Panc1 (cell line): ENCODE data around the gene KIAA1217.

Experiments used
- CTCF ChIP-seq: fragments of 450-650 bp; IDR thresholded peaks from 2 replicates; pipeline ENCODE4 v1.5.1; 2017; ENCODE audit warnings: mild to moderate bottlenecking
- POLR2AphosphoS5 ChIP-seq: IDR thresholded peaks from 2 replicates; pipeline ENCODE4 v1.6.1; 2012; ENCODE audit warnings: mild to moderate bottlenecking, low read depth, low read length, moderate library complexity

DNA sequence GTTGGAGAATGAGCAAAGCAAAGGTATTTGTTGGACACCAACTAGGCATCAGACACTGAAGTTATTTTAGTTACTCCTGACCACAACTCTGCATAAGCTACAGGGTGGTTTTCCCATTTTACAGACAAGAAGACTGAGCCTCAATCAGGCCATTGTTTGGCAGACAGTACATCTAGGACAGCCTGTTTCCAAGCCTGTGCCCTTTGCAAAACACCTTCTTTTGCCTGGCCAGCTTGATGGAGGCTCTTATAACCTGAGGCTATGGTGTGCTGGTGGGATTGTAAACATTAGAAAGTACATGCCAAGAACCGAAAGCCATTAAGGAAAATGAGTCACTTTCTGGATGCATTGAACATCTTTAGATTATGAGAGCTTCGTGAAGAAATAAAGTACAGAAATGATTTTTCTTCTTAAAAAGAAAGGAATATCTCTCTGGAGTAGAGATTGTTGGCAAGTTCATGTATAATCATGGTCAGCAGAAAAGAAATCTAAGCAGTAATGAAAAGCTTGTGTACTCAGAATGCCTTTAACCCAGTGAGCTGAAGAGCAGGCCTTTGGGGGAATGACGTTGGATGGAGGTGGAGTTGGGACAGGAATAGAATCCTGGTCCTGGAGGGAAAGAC lies 140.6 kb downstream of the KIAA1217 start:
- no peak for TF ChIP-seq CTCF
- TF ChIP-seq POLR2AphosphoS5 = no peak
